C4-2B (cell line): ENCODE measurements around the gene IQGAP2.

Experiments
- CTCF ChIP-seq: fragments of 450-650 bp; conservative IDR thresholded peaks from 2 replicates; pipeline ENCODE4 v1.5.1; 2017; ENCODE audit warnings: mild to moderate bottlenecking
- ZFX ChIP-seq: fragments of 450-650 bp; IDR thresholded peaks from 2 replicates; pipeline ENCODE4 v1.6.1; 2017

GRCh38 chr5:76595755-76596481 lies 192.8 kb downstream of the IQGAP2 start:
- no peak for TF ChIP-seq CTCF
- TF ChIP-seq ZFX: no peak
